ENCODE results near the gene RMDN2.

- TF ChIP-seq POLR2A (IDR thresholded peaks at IDR 0.05): no peak
- TF ChIP-seq, protein P1, sequence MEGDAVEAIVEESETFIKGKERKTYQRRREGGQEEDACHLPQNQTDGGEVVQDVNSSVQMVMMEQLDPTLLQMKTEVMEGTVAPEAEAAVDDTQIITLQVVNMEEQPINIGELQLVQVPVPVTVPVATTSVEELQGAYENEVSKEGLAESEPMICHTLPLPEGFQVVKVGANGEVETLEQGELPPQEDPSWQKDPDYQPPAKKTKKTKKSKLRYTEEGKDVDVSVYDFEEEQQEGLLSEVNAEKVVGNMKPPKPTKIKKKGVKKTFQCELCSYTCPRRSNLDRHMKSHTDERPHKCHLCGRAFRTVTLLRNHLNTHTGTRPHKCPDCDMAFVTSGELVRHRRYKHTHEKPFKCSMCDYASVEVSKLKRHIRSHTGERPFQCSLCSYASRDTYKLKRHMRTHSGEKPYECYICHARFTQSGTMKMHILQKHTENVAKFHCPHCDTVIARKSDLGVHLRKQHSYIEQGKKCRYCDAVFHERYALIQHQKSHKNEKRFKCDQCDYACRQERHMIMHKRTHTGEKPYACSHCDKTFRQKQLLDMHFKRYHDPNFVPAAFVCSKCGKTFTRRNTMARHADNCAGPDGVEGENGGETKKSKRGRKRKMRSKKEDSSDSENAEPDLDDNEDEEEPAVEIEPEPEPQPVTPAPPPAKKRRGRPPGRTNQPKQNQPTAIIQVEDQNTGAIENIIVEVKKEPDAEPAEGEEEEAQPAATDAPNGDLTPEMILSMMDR (IDR thresholded peaks at IDR 0.05): no peak
Observed at GRCh38 chr2:37973615-37974353, 48.7 kb downstream of the RMDN2 start.
